HG03066 (cell line): Measurements from ENCODE around the gene FBXO3.

Source experiments
- ATAC-seq: cut with Tn5 transposase; IDR thresholded peaks from one replicate; pipeline ENCODE4 v1.9.1; 2021; ENCODE audit warnings: low read depth; ENCODE audit not compliant: unreplicated experiment

FBXO3 gene

GRCh38 chr11:33772870-33773269 is 1.4 kb downstream of the FBXO3 start:
- no peak for ATAC-seq

GRCh38 chr11:33772300-33772699 is 2.0 kb downstream of the FBXO3 start:
- ATAC-seq = no peak

- ATAC-seq = no peak
Measured at GRCh38 chr11:33770236-33770635, 4.1 kb downstream of the FBXO3 start.

GRCh38 chr11:33769542-33769941 is 4.8 kb downstream of the FBXO3 start:
- ATAC-seq = no peak

GRCh38 chr11:33767624-33768023 is 6.7 kb downstream of the FBXO3 start:
- no peak for ATAC-seq

- ATAC-seq = no peak
Measured at GRCh38 chr11:33766085-33766484, 8.2 kb downstream of the FBXO3 start.

- peak; percentile 82 for ATAC-seq
Measured at GRCh38 chr11:33761471-33761870, 12.8 kb downstream of the FBXO3 start.

- ATAC-seq = peak; percentile 97
Measured at GRCh38 chr11:33753304-33753967, 20.9 kb downstream of the FBXO3 start.

GRCh38 chr11:33751878-33752277 is 22.4 kb downstream of the FBXO3 start:
- no peak for ATAC-seq

- no peak for ATAC-seq
Measured at GRCh38 chr11:33747979-33748378, 26.3 kb downstream of the FBXO3 start.

GRCh38 chr11:33743291-33743690 is 31.0 kb downstream of the FBXO3 start:
- ATAC-seq = no peak

- ATAC-seq = no peak
Measured at GRCh38 chr11:33742249-33742851, 32.0 kb downstream of the FBXO3 start.

- no peak for ATAC-seq
Measured at GRCh38 chr11:33741806-33742205, 32.5 kb downstream of the FBXO3 start.

- ATAC-seq = no peak
Measured at GRCh38 chr11:33737362-33737821, 36.9 kb downstream of the FBXO3 start.

GRCh38 chr11:33736148-33736812 is 38.0 kb downstream of the FBXO3 start, which contains the start of gene CD59:
TSS of gene CD59 (minus strand) at chr11:33736423. CDS start at chr11:33722445, 13,978 bp downstream.
- ATAC-seq = peak; percentile 51

- peak; percentile 53 for ATAC-seq
Measured at GRCh38 chr11:33735271-33736147, 38.8 kb downstream of the FBXO3 start.

GRCh38 chr11:33734441-33735270 is 39.7 kb downstream of the FBXO3 start:
- no peak for ATAC-seq

- no peak for ATAC-seq
Measured at GRCh38 chr11:33733980-33734379, 40.3 kb downstream of the FBXO3 start.

- ATAC-seq = no peak
Measured at GRCh38 chr11:33731723-33732531, 42.4 kb downstream of the FBXO3 start.
